GM12878 (cell line): ENCODE results near the gene PAOX. TPM values are rescaled to one million over a fixed set of nuclear protein-coding genes. Genes with fewer than 3 reads are reported as not detected.

ENCODE experiments used
- CEBPB ChIP-seq, 2 experiments: fragments of 150-350 bp in 1 of 2; IDR thresholded peaks; 2 replicates each; pipeline ENCODE4 v1.6.1; 2012 to 2014; ENCODE audit warnings: low read depth in 2 of 2, low read length in 2 of 2, borderline replicate concordance in 1 of 2, inconsistent platforms in 1 of 2
- CEBPZ ChIP-seq: fragments of 150-350 bp; IDR thresholded peaks from 2 replicates; pipeline ENCODE4 v1.6.1; 2016; ENCODE audit warnings: low read depth, low read length
- E2F4 ChIP-seq: IDR thresholded peaks from 2 replicates; pipeline ENCODE4 v1.6.1; 2012; ENCODE audit warnings: low read depth, low read length, improper control_type of control experiment
- IRF5 ChIP-seq: fragments of 450-650 bp; IDR thresholded peaks from 2 replicates; pipeline ENCODE4 v1.6.1; 2017; ENCODE audit warnings: borderline replicate concordance
- MYC ChIP-seq: IDR thresholded peaks from 2 replicates; pipeline ENCODE4 v1.6.1; 2011; ENCODE audit warnings: mild to moderate bottlenecking, low read length, moderate library complexity, inconsistent platforms; ENCODE audit not compliant: insufficient read depth, insufficient replicate concordance, insufficient read length, severe bottlenecking
- NBN ChIP-seq: fragments of 450-650 bp; IDR thresholded peaks from 2 replicates; pipeline ENCODE4 v1.6.1; 2016
- NKRF ChIP-seq: fragments of 450-650 bp; conservative IDR thresholded peaks from 2 replicates; pipeline ENCODE4 v1.6.1; 2017; ENCODE audit warnings: mild to moderate bottlenecking, moderate library complexity
- NR2F1 ChIP-seq: fragments of 450-650 bp; conservative IDR thresholded peaks from 2 replicates; pipeline ENCODE4 v1.6.1; 2017; ENCODE audit warnings: mild to moderate bottlenecking
- PKNOX1 ChIP-seq: fragments of 450-650 bp; IDR thresholded peaks from 2 replicates; pipeline ENCODE4 v1.6.1; 2016; ENCODE audit warnings: mild to moderate bottlenecking
- POLR2A ChIP-seq: IDR thresholded peaks from 2 replicates; pipeline ENCODE4 v1.6.1; 2011; ENCODE audit warnings: low read depth, mild to moderate bottlenecking, low read length
- POLR2AphosphoS5 ChIP-seq: IDR thresholded peaks from 2 replicates; pipeline ENCODE4 v1.6.1; 2011; ENCODE audit warnings: mild to moderate bottlenecking, low read length, inconsistent platforms
- PRDM15 ChIP-seq: fragments of 450-650 bp; formaldehyde crosslinking; IDR thresholded peaks from 2 replicates; pipeline ENCODE4 v1.4.0; 2020; ENCODE audit warnings: mild to moderate bottlenecking, moderate library complexity
- RUNX3 ChIP-seq: IDR thresholded peaks from 2 replicates; pipeline ENCODE4 v1.6.1; 2012; ENCODE audit warnings: low read length, inconsistent platforms
- TAF1 ChIP-seq: IDR thresholded peaks from 2 replicates; pipeline ENCODE4 v1.6.1; 2011; ENCODE audit warnings: mild to moderate bottlenecking, low read depth, low read length, borderline replicate concordance
- TCF12 ChIP-seq: IDR thresholded peaks from 2 replicates; pipeline ENCODE4 v1.6.1; 2011; ENCODE audit warnings: low read depth, mild to moderate bottlenecking, low read length
- polyA plus RNA-seq, 11 experiments: library from polyadenylated mRNA; depleted of rRNA in 4 of 11; unstranded in 6 of 11; stranded (reverse) in 5 of 11; fragments of >200 nt; fragmentation: Nextera tagmentation in 4 of 11; fragmentation: Illumina TruSeq in 1 of 11; extraction: Ambion mirVana in 4 of 11; extraction: Trizol in 1 of 11; gene quantifications; 1 replicate in 1 of 11; 2 replicates in 10 of 11; pipeline versions ENCODE4 v1.2.1 to v1.2.3, GENCODE V29; 2011 to 2016; ENCODE audit warnings: inconsistent platforms in 2 of 11, missing spikeins in 2 of 11, low read depth in 1 of 11
- total RNA-seq, 4 experiments: library from RNA; depleted of rRNA in 3 of 4; stranded (reverse); fragments of >200 nt in 3 of 4; fragmentation: Illumina TruSeq in 1 of 4; extraction: Trizol in 1 of 4; gene quantifications; 2 replicates each; pipeline versions ENCODE4 v1.2.1 to v1.2.3, GENCODE V29; 2013 to 2021

The PAOX gene
- total and polyA plus RNA-seq, 10 of the 15 experiments (the other 5 are each of a cell fraction or from before 2014, with no cell fraction given) = 1.2 to 22.2 (median 10.5) TPM

DNA sequence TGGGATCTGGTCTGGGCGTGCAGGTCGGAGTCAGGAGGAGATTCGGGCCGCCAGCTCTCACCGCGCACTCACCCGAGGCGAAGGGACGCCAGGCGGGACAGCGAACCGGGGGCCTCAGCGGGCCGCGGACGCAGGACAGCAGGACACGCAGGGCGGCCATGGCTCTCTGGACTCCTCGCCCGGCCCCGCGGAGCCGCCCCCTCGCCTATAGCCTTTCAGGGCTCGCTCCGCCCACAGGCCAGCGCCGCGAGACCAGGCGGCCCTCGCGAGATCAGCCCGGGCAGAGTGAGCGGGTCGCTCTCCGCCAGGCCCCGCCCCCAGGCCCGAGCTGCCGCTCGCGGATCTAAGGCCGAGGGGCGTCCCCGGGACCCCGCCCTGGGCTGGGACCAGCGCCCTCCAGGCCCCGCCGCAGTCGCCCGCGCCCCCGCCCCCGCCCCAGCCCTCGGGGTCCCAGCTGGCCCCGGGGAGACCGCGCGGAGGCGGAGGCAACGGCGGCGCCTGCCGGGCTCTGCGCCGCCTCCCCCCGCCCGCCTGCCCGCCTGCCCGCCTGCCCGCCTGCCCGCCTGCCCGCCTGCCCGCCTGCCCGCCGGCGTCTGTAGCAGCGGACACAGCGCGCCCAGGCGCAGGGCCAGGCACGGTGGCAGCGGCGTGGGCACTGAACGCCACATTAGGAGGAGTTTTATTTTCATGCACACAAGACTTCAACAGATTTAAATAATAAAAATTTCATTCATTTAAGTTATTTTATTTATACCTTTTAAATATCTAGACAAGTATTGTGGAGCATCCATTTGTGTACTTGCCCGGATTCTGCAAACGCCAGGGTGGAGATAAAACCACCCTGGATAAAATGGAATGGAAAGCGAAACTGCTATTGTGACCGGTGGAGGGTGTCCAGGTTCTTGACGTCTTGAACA lies 5.6 kb upstream of the PAOX start, which contains the start of gene ECHS1 (continued):
- TF ChIP-seq MYC (no peak), NKRF (0 out of 2 replicates have a peak, but pooled peaks have one; percentile 21), POLR2A (peak; percentile 97), NBN (0 out of 2 replicates have a peak, but pooled peaks have one; percentile 12), TAF1 (peak; percentile 48; the same call in 1 of the 2 replicates), TCF12 (0 out of 2 replicates have a peak, but pooled peaks have one; percentile 13), IRF5 (peak; percentile 70), PRDM15 (no peak), PKNOX1 (peak; percentile 35; the same call in 1 of the 2 replicates), RUNX3 (peak; percentile 6; the same call in 1 of the 2 replicates), NR2F1 (peak; percentile 91), POLR2AphosphoS5 (peak; percentile 91), CEBPB (IDR thresholded peaks at IDR 0.05; ENCODE audit: borderline replicate concordance in 1 of 2, low read depth in 2 of 2, low read length in 2 of 2) (no peak), E2F4 (0 out of 2 replicates have a peak, but pooled peaks have one; percentile 13), CEBPZ (no peak)
